HEK293 (cell line): Measurements from ENCODE around the gene TMCC2.
A peak's percentile ranks its signal among the peaks of the same experiment; 100 is the strongest.
"Not testable (repeated sequence)": the region's sequence is repeated elsewhere in the genome, so short reads cannot be mapped to it uniquely, and the experiment has no call there.

Experiments used
- CTCF ChIA-PET: fragments of 350-600 bp; formaldehyde crosslinking; extraction: SDS; loops from one replicate; lab custom pipeline; 2021; ENCODE audit warnings: antibody characterized with exemption; lab: Yijun Ruan, JAX
- POLR2A ChIA-PET: fragments of 300-600 bp; formaldehyde crosslinking; extraction: SDS; loops from one replicate; lab custom pipeline; 2020; ENCODE audit warnings: antibody characterized with exemption, inconsistent platforms; lab: Yijun Ruan, JAX
- H3K27ac ChIP-seq: fragments of 200-500 bp; sonication (Bioruptor generic); 2 replicates; pipeline ENCODE4 v1.5.1; 2014; ENCODE audit warnings: low read depth, low read length, control low read depth, inconsistent platforms; ENCODE audit errors: extremely low read depth
- H3K36me3 ChIP-seq, 2 experiments: fragments of 200-500 bp in 1 of 2; sonication (Bioruptor generic) in 1 of 2; 1 replicate in 1 of 2; 2 replicates in 1 of 2; pipeline ENCODE4 v1.5.1; 2014 to 2017; ENCODE audit warnings: inconsistent platforms in 2 of 2, low read length in 2 of 2; ENCODE audit not compliant: control insufficient read depth in 2 of 2, insufficient read depth in 1 of 2
- H3K4me1 ChIP-seq: fragments of 200-500 bp; sonication (Bioruptor generic); 2 replicates; pipeline ENCODE4 v1.5.1; 2014; ENCODE audit warnings: mild to moderate bottlenecking, low read length, inconsistent platforms; ENCODE audit not compliant: control insufficient read depth, insufficient read depth
- H3K4me3 ChIP-seq: 2 replicates; pipeline ENCODE4 v1.5.1; 2011; ENCODE audit warnings: low read depth, mild to moderate bottlenecking, control low read depth, low read length, moderate library complexity
- H3K9me3 ChIP-seq: fragments of 200-500 bp; sonication (Bioruptor generic); 2 replicates; pipeline ENCODE4 v1.5.1; 2014; ENCODE audit warnings: low read depth, low read length, inconsistent platforms; ENCODE audit not compliant: control insufficient read depth, insufficient read depth
- AEBP2 ChIP-seq: fragments of 450-650 bp; formaldehyde crosslinking; IDR thresholded peaks from 2 replicates; pipeline ENCODE4 v1.5.1; 2016; ENCODE audit warnings: missing biosample characterization, missing genetic modification characterization, borderline replicate concordance
- HIC1 ChIP-seq: fragments of 450-650 bp; formaldehyde crosslinking; IDR thresholded peaks from 2 replicates; pipeline ENCODE4 v1.5.1; 2016; ENCODE audit warnings: missing biosample characterization, missing genetic modification characterization
- KLF17 ChIP-seq: fragments of 450-650 bp; formaldehyde crosslinking; IDR thresholded peaks from 2 replicates; pipeline ENCODE4 v1.5.1; 2016; ENCODE audit warnings: missing biosample characterization, missing genetic modification characterization
- PBX3 ChIP-seq: sonication (generic); formaldehyde crosslinking; IDR thresholded peaks from 2 replicates; pipeline ENCODE4 v1.8.1; 2022; ENCODE audit warnings: mild to moderate bottlenecking, moderate library complexity, missing genetic modification reagents
- PRDM1 ChIP-seq: fragments of 450-650 bp; formaldehyde crosslinking; IDR thresholded peaks from 2 replicates; pipeline ENCODE4; 2016; ENCODE audit warnings: missing biosample characterization, missing genetic modification characterization
- ZEB2 ChIP-seq: fragments of 450-650 bp; formaldehyde crosslinking; IDR thresholded peaks from 2 replicates; pipeline ENCODE4 v1.5.1; 2016; ENCODE audit warnings: missing biosample characterization, missing genetic modification characterization
- ZNF146 ChIP-seq: fragments of 450-650 bp; formaldehyde crosslinking; IDR thresholded peaks from 2 replicates; pipeline ENCODE4 v1.5.1; 2016; ENCODE audit warnings: missing biosample characterization, missing genetic modification characterization
- ZNF2 ChIP-seq: fragments of 450-650 bp; formaldehyde crosslinking; IDR thresholded peaks from 2 replicates; pipeline ENCODE4 v1.5.1; 2016; ENCODE audit warnings: missing biosample characterization, missing genetic modification characterization
- ZNF239 ChIP-seq: fragments of 450-650 bp; formaldehyde crosslinking; IDR thresholded peaks from 2 replicates; pipeline ENCODE4 v1.5.1; 2016; ENCODE audit warnings: missing biosample characterization, missing genetic modification characterization
- ZNF26 ChIP-seq: fragments of 450-650 bp; formaldehyde crosslinking; IDR thresholded peaks from 2 replicates; pipeline ENCODE4 v1.5.1; 2016; ENCODE audit warnings: missing biosample characterization, missing genetic modification characterization
- ZNF280D ChIP-seq: fragments of 450-650 bp; formaldehyde crosslinking; IDR thresholded peaks from 2 replicates; pipeline ENCODE4 v1.5.1; 2016; ENCODE audit warnings: missing biosample characterization, missing genetic modification characterization
- ZNF501 ChIP-seq: fragments of 450-650 bp; formaldehyde crosslinking; IDR thresholded peaks from 2 replicates; pipeline ENCODE4 v1.5.1; 2016; ENCODE audit warnings: missing biosample characterization, missing genetic modification characterization
- ZNF580 ChIP-seq: fragments of 450-650 bp; formaldehyde crosslinking; IDR thresholded peaks from 2 replicates; pipeline ENCODE4 v1.5.1; 2016; ENCODE audit warnings: missing biosample characterization, missing genetic modification characterization
- ZNF701 ChIP-seq: fragments of 450-650 bp; formaldehyde crosslinking; IDR thresholded peaks from 2 replicates; pipeline ENCODE4 v1.5.1; 2016; ENCODE audit warnings: missing biosample characterization, missing genetic modification characterization
- ZSCAN23 ChIP-seq: fragments of 450-650 bp; formaldehyde crosslinking; IDR thresholded peaks from 2 replicates; pipeline ENCODE4 v1.5.1; 2016; ENCODE audit warnings: missing biosample characterization, missing genetic modification characterization

Gene TMCC2

GRCh38 chr1:205279986-205280385, 52.2 kb downstream of the TMCC2 start:
- CTCF ChIA-PET = interaction anchor here (1.2 to 11.8 kb wide), 4 partner anchors 49 to 218 kb away, joined by 3 to 669 read pairs (median 3); partner anchors contain the start of gene NUAK2
- POLR2A ChIA-PET = interaction anchor here (1.4 kb wide), 1 partner anchor 42 kb away, joined by 8 read pairs; the partner anchor contains the start of gene NUAK2
- Histone ChIP-seq H3K27ac (no peak overlapping the region), H3K4me1 (no peaks in the 10 kb centered on the region), H3K9me3 (no peaks in the 10 kb centered on the region), H3K36me3 (no peaks in the 10 kb centered on the region), H3K4me3 (no peak overlapping the region)
- no peak for TF ChIP-seq ZEB2 (tag by site-specific recombination)

GRCh38 chr1:205280666-205281395, 53.1 kb downstream of the TMCC2 start:
- POLR2A ChIA-PET = interaction anchor here (1.4 kb wide), 1 partner anchor 41 kb away, joined by 8 read pairs; the partner anchor contains the start of gene NUAK2
- CTCF ChIA-PET = interaction anchor here (0.7 to 11.8 kb wide), 5 partner anchors 7 to 204 kb away, joined by 3 to 669 read pairs (median 3); partner anchors contain the start of gene NUAK2
- H3K9me3 ChIP-seq, H3K4me1 ChIP-seq, H3K36me3 ChIP-seq: not testable (repeated sequence)
- peak; percentile 100 for TF ChIP-seq ZNF146 (tag by site-specific recombination)
- TF ChIP-seq KLF17 (tag by site-specific recombination) = 0 out of 2 replicates have a peak, but pooled peaks have one; percentile 14
- peak; percentile 91 for TF ChIP-seq ZNF580 (tag by site-specific recombination)
- TF ChIP-seq ZNF280D (tag by site-specific recombination) = peak; percentile 83; the same call in 1 of the 2 replicates
- TF ChIP-seq, all 188 proteins: peak for 4; not testable (repeated sequence) for 184
- H3K4me3 ChIP-seq, H3K27ac ChIP-seq: not testable (repeated sequence)

- H3K4me3 ChIP-seq = no peak overlapping the region
- no peaks in the 10 kb centered on the region for H3K4me1 ChIP-seq
- no peaks in the 10 kb centered on the region for H3K9me3 ChIP-seq
- no peaks in the 10 kb centered on the region for H3K36me3 ChIP-seq
- no peak overlapping the region for H3K27ac ChIP-seq
- POLR2A ChIA-PET = interaction anchor here (1.2 to 1.7 kb wide), 2 partner anchors 15 to 18 kb away, joined by 4 to 11 read pairs; no protein-coding TSS in a partner anchor
- CTCF ChIA-PET = interaction anchor here (1.5 to 4.7 kb wide), 6 partner anchors 10 to 52 kb away, joined by 6 to 39 read pairs (median 12); no protein-coding TSS in a partner anchor
- TF ChIP-seq ZNF701 (tag by site-specific recombination) = no peak
- no peak for TF ChIP-seq ZNF2 (tag by site-specific recombination)
- TF ChIP-seq ZSCAN23 = no peak
- TF ChIP-seq HIC1 (tag by site-specific recombination) = no peak
- peak; percentile 63 for TF ChIP-seq PRDM1
- TF ChIP-seq AEBP2 (tag by site-specific recombination) = no peak
- no peak for TF ChIP-seq ZNF26 (tag by site-specific recombination)
- no peak for TF ChIP-seq PBX3 (CRISPR knock-in tag)
- no peak for TF ChIP-seq ZNF501 (tag by site-specific recombination)
- TF ChIP-seq ZNF239 (tag by site-specific recombination) = no peak
Observed at GRCh38 chr1:205283270-205284147, 55.8 kb downstream of the TMCC2 start.
